AG10803 (cell line): ENCODE measurements around the gene RASA1.

Source experiments
- DNase-seq: peaks from one replicate; pipeline ENCODE4 v3.0.0; 2010; ENCODE audit warnings: low read depth
- H3K4me3 ChIP-seq: 2 replicates; pipeline ENCODE4 v1.5.1; 2011; ENCODE audit warnings: mild to moderate bottlenecking, low read length, control low read depth
- CTCF ChIP-seq: conservative IDR thresholded peaks from 2 replicates; pipeline ENCODE4 v1.5.1; 2011; ENCODE audit warnings: mild to moderate bottlenecking, low read length, control low read depth, inconsistent platforms

The RASA1 gene

GRCh38 chr5:87329114-87329513, 61.4 kb downstream of the RASA1 start:
- no peak for DNase-seq
- no peak overlapping the region for H3K4me3 ChIP-seq
- no peak for TF ChIP-seq CTCF

GRCh38 chr5:87339986-87340385, 72.3 kb downstream of the RASA1 start:
- no peak for TF ChIP-seq CTCF
- DNase-seq = peak; percentile 21
- H3K4me3 ChIP-seq = no peak overlapping the region

GRCh38 chr5:87340716-87341115, 73.0 kb downstream of the RASA1 start:
- no peak overlapping the region for H3K4me3 ChIP-seq
- no peak for DNase-seq

GRCh38 chr5:87347272-87347671, 79.6 kb downstream of the RASA1 start:
- no peak overlapping the region for H3K4me3 ChIP-seq
- peak; percentile 62 for DNase-seq
- no peak for TF ChIP-seq CTCF

More at GRCh38 chr5:87340716-87341115, 73.0 kb downstream of the RASA1 start:
- no peak for TF ChIP-seq CTCF

GRCh38 chr5:87347841-87348240, 80.2 kb downstream of the RASA1 start:
- DNase-seq = peak; percentile 20
- H3K4me3 ChIP-seq = no peak overlapping the region
- no peak for TF ChIP-seq CTCF

- DNase-seq = no peak
Measured at GRCh38 chr5:87354496-87354895, 86.8 kb downstream of the RASA1 start.

GRCh38 chr5:87359106-87359505, 91.4 kb downstream of the RASA1 start:
- no peak for TF ChIP-seq CTCF
- no peak overlapping the region for H3K4me3 ChIP-seq
- no peak for DNase-seq

More at GRCh38 chr5:87354496-87354895, 86.8 kb downstream of the RASA1 start:
- H3K4me3 ChIP-seq = no peak overlapping the region
- no peak for TF ChIP-seq CTCF
